UCSD-AML1 (cell line): ENCODE measurements around the gene GSK3A.
A peak's percentile ranks its signal among the peaks of the same experiment; 100 is the strongest.

Experiments used
- DNase-seq: peaks from one replicate; lab custom pipeline; 2025; ENCODE audit not compliant: unreplicated experiment; lab: John Stamatoyannopoulos, UW

GSK3A gene

DNA sequence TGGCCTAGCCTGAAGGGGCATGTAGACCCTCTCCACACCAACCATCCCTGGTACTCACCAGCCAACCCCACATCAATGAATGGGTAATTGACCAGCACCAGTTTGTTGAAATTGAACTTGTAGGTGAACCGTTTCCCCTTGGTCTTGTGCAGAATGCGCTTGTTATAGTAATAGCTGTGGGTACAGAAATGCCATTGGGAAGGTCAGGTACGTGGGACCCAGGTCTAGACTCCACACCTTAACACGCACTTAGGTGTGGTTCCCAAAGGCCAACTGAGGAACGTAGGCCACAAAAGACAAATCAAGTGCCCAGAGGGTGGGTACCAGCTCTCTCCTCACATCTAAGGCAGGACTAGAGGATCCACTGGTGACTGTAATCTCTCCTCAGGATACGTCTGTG is 7.4 kb upstream of the GSK3A start:
- DNase-seq = no peak

DNA sequence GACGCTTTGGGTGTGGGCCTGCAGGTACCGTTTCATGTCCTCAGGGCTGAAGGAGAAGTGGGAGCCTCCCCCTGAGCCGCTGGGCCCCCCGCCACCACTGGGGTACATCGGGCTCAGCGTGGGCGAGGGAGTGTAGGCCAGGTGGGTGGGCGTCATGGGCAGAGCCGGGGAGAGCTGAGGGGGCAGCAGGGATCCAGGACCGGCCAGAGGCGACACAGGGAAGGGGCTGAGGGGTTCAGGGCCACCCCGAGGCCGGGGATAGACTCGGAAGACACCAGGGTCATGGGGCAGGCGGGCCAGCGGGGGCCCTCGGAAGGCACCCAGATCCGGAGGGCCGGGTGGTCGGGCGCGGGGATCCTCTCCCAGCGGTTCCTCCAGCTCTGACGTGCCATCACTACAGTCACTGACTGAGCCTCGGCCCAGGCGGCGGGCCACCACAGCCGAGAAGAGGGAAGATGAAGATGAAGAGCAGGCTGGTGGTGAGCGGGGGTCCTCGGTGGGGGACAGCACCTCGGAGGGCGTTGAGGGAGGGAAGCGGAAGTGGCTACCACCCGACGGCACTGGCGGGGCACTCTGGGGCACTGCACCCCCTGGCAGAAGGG is 6.8 kb upstream of the GSK3A start:
- no peak for DNase-seq

DNA sequence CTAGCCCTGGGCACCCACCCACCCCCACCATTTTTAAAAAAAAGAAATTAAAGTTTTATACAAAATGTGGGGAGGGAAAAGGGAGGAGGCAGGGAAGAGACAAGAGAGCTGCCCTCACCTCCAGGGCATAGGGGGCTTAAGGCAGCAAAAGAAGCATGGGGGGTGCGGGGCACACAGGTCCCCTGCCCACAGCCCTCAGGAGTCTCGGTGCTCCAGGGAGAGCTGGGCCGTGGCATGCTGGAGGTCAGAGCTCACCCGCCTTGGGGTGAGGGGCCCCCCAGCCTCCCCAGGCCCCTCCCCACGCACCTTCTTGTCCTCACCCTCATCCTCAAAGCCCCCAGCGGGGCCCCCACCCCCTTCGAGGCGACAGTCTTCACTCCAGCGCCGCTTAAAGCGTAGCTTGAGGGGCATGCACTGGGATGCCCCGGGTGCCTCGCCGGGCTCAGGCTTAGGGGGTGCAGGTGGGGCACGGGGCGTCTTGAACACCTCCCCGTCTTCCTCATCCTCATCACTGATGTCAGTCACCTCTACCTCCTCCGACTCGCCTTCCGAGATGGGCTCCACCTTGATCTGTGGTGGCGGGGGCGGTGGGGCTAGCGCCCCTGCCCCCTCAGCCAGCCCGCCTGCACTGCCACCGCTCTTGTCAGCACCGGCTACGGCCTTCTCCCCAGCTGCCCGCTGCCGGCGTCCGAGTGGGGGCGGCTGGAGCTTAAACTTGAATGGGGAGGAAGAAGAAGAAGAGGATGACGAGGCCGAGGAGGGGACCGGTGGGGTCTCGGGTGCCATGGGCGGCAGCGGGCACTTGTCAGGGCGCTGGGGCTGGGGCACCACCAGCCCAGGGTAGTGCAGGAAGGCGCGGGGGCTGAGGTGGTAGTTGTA is 6.1 kb upstream of the GSK3A start:
- DNase-seq = no peak

DNA sequence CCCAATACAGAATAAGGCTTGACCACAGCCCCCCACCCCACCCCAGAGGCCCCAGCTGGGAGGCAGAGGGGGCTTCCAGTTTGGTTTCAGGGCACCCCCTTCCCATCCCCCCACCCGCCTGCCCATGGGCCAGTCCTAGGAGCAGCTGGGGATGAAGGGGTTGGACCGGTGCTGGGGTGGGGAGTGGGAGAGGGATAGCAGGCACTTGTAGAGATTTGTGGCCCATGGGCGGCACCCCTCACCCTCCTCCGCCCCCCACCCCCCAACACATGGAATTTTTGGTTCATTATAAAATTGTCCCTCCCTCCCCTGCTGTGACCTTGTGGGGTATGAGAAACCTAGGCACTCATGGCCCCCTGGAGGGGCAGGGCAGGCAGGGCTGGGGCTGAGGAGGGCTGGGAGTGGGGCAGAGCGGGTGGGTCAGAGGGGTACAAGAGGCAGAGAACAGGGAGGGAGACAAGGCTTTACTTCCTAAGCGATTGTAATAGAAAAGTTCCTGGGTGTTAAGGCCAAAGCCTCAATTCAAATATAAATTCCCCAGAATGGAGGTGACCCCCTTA is 5.3 kb upstream of the GSK3A start:
- DNase-seq = no peak

DNA sequence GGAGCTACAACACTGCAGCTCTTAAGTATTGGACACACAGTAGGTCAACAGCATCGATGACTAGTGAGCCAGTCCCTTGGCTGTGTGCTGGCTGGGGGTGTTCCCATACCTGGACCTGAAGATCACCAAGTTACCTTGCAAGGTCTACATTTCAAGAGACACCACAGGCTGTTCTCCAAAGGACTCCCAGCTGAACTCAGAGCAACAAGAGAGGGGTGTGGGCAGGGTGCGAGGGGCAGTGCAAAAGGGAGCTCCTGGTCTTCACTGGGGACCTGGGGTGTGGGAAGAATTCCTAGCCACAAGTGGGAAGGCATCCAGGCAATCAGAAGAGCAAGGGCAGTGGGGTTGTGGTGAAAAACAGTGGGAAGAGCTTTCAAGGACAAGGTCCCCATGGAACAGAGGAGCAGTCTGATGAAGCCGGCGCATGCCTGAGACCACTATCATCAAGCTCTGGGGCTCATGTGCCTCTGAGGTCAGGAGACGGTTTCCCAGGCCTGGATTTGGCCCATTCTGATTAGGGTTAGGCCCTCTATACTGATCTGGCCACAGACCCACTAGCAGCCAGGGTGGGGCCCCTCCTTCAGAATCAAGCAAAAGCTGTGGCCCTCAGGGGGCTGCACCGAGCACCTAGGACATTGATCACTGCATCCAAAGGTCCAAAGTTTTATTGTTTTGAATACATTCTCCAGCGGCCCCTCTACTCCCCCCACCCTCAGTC is 4.7 kb upstream of the GSK3A start:
- no peak for DNase-seq

DNA sequence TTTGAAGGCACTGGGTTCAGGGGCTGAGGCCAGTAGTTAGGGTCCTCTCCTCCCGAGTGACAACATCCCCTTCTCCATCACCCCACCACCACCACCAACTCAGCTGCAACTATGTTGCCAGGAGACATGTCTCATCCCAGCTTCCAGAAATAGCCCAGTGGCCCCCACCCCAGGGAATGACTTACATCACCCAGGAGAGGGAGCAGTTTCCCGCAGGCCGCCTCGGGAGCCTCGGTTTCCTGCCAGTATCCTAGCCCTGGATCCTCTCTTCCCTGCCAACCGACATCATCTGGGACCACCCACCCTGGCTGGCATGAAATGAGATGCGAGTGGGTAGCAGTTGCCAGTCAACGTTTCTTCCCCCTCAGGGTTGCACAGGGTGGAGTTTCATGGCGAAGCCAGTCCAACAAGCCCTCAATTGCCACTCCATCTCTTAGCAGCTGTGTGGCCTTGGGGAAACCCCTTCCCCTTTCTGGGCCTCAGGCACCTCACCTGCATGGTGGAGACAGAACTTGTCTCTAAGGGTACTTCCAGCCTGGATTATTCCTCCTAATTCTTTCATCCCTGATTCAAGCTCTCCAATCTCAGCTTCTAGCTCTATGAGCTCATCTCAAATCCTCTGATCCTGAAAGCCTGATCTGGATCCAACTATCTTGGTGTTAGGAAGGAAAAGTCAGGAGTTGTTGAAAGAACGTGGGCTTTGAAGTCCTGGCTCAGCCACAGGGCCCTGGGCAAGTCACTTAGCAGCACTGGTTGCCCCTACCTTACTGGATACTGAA is 3.9 kb upstream of the GSK3A start:
- DNase-seq = peak; percentile 31

DNA sequence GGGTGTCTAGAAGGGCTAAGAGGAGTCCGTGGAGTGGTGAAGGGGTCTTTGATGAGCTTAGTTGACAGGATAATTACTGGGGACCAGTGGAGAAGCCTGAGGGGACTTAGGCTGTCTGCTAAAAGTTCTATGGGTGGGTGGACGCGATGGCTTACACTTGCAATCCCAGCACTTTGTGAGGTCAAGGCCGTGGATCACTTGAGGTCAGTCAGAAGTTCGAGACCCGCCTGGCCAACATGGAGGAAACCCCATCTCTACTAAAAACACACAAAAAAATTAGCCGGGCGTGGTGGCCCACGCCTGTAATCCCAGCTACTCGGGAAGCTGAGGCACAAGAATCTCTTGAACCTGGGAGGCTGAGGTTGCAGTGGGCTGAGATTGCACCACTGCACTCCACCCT is 2.8 kb upstream of the GSK3A start:
- DNase-seq = no peak

DNA sequence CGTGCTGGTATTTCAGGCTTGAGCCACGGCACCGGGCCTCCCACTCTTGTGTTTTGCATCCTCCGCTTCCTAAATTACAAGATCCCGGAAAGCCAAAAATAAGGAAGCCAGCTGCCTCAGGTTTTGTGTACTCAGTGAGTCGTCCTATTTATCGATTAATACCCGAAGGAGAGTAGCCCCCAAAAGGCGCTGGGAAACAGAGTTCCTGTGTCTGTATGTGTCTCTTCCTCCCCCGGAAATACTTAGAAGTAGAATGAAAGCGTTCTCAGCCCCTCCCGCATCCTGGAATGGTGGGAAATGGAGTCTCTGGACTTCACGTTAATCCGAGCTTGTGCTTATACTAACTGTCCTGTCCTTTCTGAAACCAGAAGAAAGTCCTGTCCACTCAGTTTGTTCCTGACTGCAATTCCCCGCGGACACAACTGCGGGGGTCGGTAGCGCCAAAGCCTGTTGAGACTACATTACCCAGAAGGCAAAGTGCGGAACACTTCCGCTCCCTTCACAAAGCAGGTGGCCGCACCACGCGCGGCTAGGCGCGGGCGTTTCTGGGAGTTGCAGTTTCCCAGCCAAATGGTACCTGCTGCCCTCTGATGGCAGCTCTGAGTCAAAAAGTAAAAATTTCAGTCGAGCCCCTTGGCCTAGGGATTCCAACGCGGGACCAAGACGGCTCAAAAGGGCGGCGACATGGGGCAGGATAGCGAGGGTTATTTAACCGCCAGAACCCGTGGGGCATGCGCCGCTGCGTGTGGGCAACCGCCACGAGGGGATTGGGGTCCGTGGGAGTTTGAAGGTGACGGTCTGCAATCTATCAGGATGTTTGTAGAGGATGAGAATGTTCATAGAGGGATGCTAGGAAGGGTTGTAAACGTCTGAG is 2.2 kb upstream of the GSK3A start:
- peak; percentile 94 for DNase-seq

DNA sequence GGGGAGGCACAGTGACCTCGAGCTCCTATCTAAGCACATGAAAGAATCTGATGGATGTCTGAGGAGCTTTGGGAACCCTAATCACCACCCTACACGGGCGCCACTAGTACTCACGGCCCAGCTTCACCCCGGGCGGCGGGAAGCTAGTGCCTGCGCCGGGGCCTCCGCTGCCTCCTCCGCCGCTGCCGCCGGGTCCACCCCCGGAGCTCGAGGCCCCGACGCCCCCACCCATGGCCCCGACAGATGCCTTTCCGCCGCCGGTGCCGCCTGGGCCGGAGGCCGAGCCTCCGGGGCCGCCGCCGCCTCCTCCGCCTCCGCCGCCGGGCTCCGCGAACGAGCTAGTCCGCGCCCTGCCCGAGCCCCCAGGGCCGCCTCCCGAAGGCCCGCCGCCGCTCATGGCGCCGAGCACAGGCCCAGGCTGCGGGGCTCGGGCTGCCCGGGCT is 312 bp downstream of the GSK3A start:
- no peak for DNase-seq

DNA sequence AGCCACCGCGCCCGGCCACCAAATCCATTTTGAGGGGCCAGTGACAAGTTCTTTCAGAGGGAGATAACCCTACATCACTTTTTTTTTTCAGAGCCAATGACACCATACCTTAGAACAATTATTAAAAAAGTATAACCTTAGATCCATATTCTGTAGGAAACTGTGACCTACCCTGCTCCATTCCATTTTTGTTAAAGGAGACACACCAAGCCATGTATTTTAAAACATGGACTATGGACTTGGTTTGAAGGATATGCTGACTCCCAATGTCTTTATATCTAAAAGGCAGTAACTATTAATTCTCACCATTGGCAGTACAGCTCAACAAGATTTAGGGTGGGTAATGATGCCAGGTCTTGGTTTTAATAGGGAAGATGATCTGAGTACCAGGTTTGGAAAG is 1.1 kb downstream of the GSK3A start:
- DNase-seq = no peak

DNA sequence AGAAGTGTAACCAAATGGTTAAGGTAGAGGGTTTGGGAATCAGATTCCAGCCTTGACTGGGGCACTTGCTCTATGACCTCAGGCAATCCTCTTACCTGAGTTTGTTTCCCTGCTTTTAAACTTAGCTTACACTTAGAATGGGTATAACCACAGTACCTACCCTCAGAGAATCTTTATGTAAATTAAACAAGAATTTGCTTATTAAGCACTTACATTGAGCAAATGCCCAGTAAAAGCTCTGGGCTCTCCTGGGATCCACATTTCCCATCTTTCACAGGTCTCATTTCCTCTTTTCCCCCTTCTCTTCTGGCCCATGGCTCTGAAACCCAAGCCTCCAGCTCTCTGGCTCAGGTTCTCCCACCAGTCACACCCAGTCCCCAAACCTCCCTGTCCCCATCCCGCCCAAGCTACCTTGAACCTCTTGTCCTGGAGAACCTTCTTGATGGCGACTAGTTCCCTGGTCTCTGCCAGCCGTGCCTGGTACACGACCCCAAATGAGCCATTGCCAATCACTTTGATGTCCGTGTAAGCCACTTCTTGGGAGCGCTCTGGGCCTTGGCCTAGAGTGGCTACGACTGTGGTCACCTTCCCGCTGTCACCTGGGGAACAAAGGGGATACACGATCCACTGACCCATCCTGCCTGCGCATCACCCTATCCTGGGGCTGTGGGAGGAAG is 2.7 kb downstream of the GSK3A start:
- no peak for DNase-seq

DNA sequence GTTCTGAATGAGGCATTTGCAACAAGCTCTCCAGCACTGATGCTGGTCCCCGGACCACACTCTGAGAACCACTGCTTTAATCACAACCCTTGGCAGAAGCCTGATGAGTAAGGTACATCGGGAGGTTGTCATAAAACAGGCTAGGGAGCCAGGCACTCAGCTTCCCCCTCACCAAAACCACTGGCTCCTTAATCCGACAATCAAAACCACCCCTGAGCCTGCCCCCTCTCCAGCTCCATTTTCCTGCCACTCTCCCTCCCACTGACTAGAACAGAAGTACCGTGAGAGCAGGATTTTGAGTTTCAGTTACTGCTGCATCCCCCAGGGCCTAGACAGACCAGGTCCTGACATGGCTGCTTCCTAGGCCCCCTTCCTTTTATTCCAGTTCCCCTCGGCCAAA is 7.2 kb downstream of the GSK3A start:
- DNase-seq = no peak

DNA sequence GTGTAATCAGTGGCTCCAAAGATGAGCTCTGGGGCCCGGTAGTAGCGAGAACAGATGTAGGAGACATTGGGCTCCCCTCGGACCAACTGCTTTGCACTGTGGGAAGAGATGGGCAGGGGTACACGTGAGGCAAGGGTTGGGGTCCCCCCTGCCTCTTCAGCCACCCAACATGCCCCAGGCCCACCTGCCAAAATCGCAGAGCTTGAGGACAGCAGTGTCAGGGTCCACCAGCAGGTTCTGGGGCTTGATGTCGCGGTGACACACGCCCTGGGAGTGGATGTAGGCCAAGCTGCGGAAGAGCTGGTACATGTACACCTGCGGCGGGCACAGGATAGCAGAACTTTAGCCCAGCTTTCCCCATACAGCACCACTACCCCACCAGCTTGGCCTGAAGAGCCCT is 8.0 kb downstream of the GSK3A start:
- no peak for DNase-seq

DNA sequence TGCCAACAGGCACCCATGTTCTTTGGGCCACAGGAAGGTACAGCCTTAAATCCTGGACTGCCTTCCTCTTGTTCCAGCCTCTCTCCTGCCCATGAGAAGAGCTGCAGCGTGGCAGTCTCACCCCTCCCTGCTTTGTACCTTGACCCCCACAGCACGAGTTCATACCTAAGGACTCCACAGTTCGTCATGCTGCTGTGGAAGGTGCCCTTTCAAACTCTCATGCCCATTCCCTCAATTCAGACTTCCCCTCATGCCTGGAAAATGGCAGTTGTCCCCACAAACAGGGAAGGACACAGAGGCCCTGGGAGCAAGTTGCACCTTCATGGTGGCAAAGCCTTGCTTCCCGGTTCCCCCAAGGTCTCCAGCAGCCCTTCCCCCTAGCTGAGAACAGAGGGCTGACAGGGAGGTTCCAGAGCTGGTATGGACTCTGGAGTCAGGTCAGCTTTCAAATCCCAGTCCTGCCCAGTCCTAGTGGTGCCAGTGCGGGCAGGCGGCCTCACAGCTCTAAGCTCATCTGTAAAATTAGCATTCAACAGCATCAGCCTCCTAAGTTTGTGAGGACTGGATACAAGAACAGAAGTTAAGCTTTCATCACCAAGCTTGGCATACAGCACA is 8.6 kb downstream of the GSK3A start:
- no peak for DNase-seq

DNA sequence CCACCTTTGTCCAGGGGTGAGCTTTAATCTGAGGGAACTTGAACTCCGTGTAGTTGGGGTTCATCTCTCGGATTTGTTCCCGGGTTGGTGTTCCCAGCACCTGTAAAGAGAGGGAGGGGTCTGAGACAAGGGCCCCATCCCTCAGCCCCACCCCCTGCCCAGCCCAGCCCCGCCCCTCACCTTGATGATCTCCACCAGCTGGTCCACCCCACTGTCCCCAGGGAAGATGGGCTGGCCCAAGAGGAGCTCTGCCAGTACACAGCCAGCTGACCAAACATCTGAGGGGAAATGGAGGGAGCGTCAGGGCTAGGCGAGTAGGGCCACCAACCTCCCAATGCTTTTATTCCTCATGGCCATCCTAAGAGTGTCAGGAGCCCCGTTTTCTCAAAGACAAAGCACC is 9.3 kb downstream of the GSK3A start:
- no peak for DNase-seq

DNA sequence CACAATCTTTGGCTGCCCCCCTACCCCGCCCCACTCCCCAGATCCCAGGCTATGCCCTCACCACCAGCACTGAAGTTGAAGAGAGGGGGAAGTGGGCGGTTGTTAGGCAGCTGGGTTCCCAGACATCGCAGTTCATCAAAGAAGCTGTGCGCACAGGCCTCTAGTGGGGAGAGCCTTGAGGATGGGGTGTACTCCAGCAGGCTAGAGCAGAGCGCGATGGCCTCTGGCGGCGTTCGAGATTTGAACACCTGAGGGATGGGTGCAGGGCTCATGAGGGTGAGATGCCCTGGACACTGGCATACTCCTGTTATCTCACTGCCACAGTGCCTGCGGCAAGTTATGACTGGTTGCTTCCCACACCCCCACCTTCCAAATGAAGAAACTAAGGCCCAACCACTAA is 10.0 kb downstream of the GSK3A start:
- DNase-seq = no peak

DNA sequence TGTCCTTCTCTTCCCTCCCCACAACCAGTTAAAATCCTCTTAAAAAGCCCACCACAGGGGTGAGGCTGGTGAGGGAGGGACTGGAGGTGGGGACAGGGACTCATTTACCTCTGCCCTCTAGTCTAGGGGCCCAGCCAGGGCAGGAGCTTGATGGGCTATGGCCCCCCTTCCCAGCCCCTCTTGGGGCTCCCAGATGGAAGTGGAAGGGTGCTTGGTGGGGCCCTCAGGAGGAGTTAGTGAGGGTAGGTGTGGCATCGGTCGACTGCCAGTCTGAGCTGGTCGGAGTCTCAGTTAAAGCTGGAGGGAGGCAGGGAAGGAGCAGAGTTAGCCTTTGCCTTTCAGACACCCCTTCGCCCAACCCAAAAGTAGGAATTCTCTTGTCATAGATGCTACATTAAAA is 11.8 kb downstream of the GSK3A start:
- no peak for DNase-seq

DNA sequence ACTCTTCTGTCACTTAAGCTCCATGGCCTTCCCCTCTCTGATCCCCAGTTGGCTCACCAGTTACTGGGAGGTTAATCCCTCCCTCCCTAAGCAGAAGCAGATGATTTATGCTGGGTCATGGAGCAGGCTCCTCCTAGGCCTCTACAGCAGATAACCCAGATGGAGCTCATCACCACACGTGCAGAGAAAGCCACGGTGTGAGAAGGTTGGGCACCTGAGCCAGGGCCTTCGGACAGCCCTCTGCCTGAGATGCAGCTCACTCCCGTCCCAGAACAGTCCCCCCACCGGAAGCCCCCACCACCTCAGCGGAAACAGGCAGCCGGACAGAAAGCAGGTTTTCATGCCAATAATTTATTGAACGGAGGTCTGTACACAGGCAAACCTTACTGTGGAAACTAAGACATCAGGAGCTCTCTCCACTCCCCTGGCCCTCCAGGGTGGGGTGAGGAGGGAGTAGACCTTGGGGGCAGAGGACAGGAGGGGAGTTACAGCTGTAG is 12.5 kb downstream of the GSK3A start:
- no peak for DNase-seq

DNA sequence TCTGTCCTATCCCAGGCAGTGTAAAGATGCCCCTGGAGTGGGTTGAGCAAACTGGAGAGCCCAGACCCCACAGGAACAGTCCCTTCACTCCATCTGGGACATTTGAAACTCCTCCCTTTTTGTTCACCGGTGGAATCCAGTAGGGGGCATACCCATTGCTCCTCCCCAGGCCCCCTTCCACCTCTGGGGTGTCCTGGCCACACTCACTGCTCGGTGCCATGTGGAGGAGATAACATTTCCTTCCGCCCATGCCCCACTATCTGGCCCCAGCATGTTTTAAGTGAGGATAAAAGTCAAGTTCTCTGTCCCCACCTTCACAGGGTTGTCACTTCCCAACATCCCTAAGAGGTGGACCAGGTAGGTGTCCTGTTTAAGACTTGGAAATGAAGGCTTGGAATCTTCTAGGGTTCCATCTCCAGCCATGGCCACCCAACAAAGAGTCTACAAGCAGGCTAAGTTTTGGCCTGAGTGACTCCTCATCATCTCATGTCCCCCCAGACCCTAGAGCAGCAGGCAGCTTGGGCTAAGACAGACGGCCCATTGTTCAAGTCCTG is 13.0 kb downstream of the GSK3A start:
- DNase-seq = no peak
